Sigmoid colon (tissue), 4 donors: Measurements from ENCODE around the gene KMT2B.
A peak's percentile ranks its signal among the peaks of the same experiment; 100 is the strongest.

ENCODE experiments used
- EP300 ChIP-seq, 4 donors: sonication (generic); formaldehyde crosslinking; IDR thresholded peaks; one replicate each; pipeline ENCODE4 v1.6.1; 2017; ENCODE audit warnings: antibody characterized with exemption in 4 of 4
- POLR2A ChIP-seq, 2 donors: fragments of 450-650 bp; IDR thresholded peaks; one replicate each; pipeline ENCODE4 v1.6.1; 2016; ENCODE audit warnings: antibody characterized with exemption in 2 of 2, mild to moderate bottlenecking in 2 of 2, moderate library complexity in 2 of 2
- POLR2AphosphoS5 ChIP-seq, 4 donors: sonication (generic); formaldehyde crosslinking; IDR thresholded peaks; one replicate each; pipeline ENCODE4 v1.6.1; 2017; ENCODE audit warnings: antibody characterized with exemption in 4 of 4
- TF ChIP-seq, protein P1 (sequence below), 4 experiments: fragments of 450-650 bp in 3 of 4; fragments of 200-600 bp in 1 of 4; IDR thresholded peaks; one replicate each; pipeline ENCODE4 v1.5.1; 2016 to 2019; ENCODE audit warnings: antibody characterized with exemption in 4 of 4, mild to moderate bottlenecking in 3 of 4, moderate library complexity in 2 of 4

DNA sequence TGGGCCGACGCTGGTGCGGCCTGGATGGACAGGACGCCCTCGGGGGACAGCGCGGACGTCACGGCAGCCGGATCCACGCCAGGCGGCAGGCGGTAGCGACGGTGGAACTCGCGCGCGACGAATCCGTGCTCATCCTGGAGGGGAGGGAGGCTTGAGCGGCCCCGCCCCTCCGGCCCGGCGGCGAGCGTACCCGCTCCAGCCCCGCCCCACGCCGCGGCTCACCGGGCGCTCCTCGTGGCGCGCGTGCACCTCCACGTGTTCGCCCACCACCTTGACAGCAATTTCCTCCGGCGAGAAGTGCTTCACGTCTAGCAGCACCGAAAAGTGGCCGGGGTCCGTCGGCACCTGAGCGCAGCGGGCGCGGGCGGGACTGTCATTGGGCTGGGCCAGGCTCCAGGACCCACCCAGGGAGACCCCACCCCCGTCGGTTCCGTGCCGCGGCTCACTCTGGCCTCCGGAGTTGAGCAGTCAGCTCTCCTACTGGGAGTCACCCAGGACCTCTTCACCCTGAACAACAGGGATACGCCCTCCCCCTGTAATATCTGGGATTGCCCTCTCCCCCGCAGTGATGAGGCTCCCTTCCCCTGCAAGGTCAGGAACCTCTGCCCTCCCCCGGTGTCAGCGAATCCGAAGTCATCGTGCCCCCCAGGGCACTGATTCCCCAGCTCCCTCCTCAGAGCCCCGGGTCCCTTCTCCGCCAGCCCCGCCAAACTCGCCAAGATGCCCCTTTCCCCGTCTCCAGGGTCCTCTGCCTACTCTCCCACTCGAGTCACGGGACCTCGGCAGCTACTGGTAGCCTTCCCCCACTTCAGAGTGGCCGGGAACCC, 38.0 kb downstream of the KMT2B start:
- TF ChIP-seq, protein P1, sequence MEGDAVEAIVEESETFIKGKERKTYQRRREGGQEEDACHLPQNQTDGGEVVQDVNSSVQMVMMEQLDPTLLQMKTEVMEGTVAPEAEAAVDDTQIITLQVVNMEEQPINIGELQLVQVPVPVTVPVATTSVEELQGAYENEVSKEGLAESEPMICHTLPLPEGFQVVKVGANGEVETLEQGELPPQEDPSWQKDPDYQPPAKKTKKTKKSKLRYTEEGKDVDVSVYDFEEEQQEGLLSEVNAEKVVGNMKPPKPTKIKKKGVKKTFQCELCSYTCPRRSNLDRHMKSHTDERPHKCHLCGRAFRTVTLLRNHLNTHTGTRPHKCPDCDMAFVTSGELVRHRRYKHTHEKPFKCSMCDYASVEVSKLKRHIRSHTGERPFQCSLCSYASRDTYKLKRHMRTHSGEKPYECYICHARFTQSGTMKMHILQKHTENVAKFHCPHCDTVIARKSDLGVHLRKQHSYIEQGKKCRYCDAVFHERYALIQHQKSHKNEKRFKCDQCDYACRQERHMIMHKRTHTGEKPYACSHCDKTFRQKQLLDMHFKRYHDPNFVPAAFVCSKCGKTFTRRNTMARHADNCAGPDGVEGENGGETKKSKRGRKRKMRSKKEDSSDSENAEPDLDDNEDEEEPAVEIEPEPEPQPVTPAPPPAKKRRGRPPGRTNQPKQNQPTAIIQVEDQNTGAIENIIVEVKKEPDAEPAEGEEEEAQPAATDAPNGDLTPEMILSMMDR (IDR thresholded peaks at IDR 0.05), result no peak
- peak in 2 of 4 donors; percentile 77 to 83 for TF ChIP-seq EP300 (IDR thresholded peaks at IDR 0.05)
- peak in 1 of 2 donors; percentile 11 for TF ChIP-seq POLR2A (IDR thresholded peaks at IDR 0.05)
- TF ChIP-seq POLR2AphosphoS5 (IDR thresholded peaks at IDR 0.05), result peak; percentile 79 to 89 (median 80)
